AG04450 (cell line): ENCODE data around the gene LARP4. TPM values are rescaled to one million over a fixed set of nuclear protein-coding genes. Genes with fewer than 3 reads are reported as not detected.

Experiments used
- CTCF ChIA-PET: fragments of 300-600, 350-600 bp; formaldehyde crosslinking; extraction: SDS; loops from one replicate; lab custom pipeline; 2022; ENCODE audit warnings: antibody characterized with exemption, inconsistent platforms; lab: Charles Lee
- POLR2A ChIA-PET: fragments of 350-600 bp; formaldehyde crosslinking; extraction: SDS; loops from one replicate; lab custom pipeline; 2021; ENCODE audit warnings: antibody characterized with exemption, inconsistent platforms; lab: Yijun Ruan, JAX
- DNase-seq: peaks from one replicate; pipeline ENCODE4 v3.0.0-alpha.2; 2011; ENCODE audit warnings: low read depth, low spot score
- H3K27ac ChIP-seq: one replicate; pipeline ENCODE4 v1.5.1; 2012; ENCODE audit warnings: low read depth, low read length, control low read depth
- H3K27me3 ChIP-seq: one replicate; pipeline ENCODE4 v1.6.0; 2012; ENCODE audit warnings: low read length; ENCODE audit not compliant: control insufficient read depth, insufficient read depth
- H3K4me3 ChIP-seq: 2 replicates; pipeline ENCODE4 v1.5.1; 2011; ENCODE audit warnings: mild to moderate bottlenecking, low read depth, low read length, control low read depth
- H3K9me3 ChIP-seq: 2 replicates; pipeline ENCODE4 v1.5.1; 2012; ENCODE audit warnings: low read length; ENCODE audit not compliant: control insufficient read depth, insufficient read depth
- polyA minus RNA-seq: library from RNA; depleted of rRNA, polyadenylated mRNA; stranded (reverse); fragments of >200 nt; gene quantifications from 2 replicates; pipeline ENCODE4 v1.2.3, GENCODE V29; 2011; rRNA and poly(A)+ RNA removed
- polyA plus RNA-seq: library from polyadenylated mRNA; depleted of rRNA; stranded (reverse); fragments of >200 nt; gene quantifications from 2 replicates; pipeline ENCODE4 v1.2.3, GENCODE V29; 2011; rRNA removed
- TF ChIP-seq, protein P1 (sequence below): IDR thresholded peaks from 2 replicates; pipeline ENCODE4 v1.5.1; 2011; ENCODE audit warnings: low read depth, low read length, control low read depth, inconsistent platforms

The LARP4 gene
- polyA plus RNA-seq (19.6 and 25.5 TPM in 2 replicates), polyA minus RNA-seq (27.2 and 43.0 TPM in 2 replicates)

DNA sequence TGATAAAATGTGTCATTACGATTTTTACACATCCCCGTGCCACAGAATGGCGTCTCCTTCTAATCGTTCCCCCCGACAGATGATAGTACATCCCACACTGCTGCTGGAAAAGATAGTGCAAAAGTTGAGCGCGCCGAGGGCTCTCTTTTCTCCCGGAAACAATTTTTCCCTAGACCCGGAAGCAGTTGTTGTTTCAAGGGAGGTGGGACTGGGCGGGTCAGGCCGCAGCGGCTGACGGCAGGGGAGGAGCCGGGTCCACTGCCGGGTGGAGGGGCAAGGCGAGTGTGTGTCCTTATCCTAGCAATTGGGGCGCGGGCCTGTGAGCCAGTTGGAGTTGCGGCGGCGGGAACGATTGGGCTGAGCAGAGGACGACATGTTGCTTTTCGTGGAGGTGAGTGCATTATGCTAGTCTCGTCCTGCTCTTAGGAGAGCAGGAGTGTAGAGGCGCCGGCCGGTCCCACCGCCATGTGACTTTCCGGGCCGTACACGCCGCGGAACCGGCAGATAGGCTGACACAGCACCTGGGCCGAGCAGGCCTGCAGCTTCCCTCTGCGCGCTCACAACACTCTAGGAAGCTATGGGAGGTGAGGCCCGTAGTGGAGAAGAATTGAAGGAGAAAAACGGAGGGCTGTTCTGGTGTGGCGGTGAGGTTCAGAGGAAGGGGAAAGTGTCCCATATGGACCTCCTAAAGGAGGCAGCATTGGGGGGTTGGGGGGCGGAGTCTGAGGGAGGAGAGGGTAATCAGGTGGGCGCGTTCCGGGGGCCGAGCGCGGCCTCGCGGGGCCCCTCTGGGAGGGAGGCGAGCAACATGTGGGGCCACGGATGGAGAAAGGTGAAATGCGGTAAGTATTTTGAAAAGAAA lies at the start of gene LARP4:
LARP4 (plus strand) TSS at position 248 of the 862 bp plus-strand sequence; CDS start at position 374, 126 bp downstream.
- H3K9me3 ChIP-seq, result no peaks in the 10 kb centered on the region; the same call in 1 of the 2 replicates
- ChIA-PET CTCF (no interaction called here), POLR2A (interaction anchor here (0.6 to 1.6 kb wide), 5 partner anchors 11 to 945 kb away, joined by 3 to 7 read pairs (median 6); no protein-coding TSS in a partner anchor)
- H3K27me3 ChIP-seq, result no peaks in the 10 kb centered on the region
- H3K27ac ChIP-seq, result peak within 1 kb of the TSS; percentile 85
- peak; percentile 74 for DNase-seq
- TF ChIP-seq, protein P1, sequence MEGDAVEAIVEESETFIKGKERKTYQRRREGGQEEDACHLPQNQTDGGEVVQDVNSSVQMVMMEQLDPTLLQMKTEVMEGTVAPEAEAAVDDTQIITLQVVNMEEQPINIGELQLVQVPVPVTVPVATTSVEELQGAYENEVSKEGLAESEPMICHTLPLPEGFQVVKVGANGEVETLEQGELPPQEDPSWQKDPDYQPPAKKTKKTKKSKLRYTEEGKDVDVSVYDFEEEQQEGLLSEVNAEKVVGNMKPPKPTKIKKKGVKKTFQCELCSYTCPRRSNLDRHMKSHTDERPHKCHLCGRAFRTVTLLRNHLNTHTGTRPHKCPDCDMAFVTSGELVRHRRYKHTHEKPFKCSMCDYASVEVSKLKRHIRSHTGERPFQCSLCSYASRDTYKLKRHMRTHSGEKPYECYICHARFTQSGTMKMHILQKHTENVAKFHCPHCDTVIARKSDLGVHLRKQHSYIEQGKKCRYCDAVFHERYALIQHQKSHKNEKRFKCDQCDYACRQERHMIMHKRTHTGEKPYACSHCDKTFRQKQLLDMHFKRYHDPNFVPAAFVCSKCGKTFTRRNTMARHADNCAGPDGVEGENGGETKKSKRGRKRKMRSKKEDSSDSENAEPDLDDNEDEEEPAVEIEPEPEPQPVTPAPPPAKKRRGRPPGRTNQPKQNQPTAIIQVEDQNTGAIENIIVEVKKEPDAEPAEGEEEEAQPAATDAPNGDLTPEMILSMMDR, result no peak
- H3K4me3 ChIP-seq, result peak within 1 kb of the TSS; percentile 91

DNA sequence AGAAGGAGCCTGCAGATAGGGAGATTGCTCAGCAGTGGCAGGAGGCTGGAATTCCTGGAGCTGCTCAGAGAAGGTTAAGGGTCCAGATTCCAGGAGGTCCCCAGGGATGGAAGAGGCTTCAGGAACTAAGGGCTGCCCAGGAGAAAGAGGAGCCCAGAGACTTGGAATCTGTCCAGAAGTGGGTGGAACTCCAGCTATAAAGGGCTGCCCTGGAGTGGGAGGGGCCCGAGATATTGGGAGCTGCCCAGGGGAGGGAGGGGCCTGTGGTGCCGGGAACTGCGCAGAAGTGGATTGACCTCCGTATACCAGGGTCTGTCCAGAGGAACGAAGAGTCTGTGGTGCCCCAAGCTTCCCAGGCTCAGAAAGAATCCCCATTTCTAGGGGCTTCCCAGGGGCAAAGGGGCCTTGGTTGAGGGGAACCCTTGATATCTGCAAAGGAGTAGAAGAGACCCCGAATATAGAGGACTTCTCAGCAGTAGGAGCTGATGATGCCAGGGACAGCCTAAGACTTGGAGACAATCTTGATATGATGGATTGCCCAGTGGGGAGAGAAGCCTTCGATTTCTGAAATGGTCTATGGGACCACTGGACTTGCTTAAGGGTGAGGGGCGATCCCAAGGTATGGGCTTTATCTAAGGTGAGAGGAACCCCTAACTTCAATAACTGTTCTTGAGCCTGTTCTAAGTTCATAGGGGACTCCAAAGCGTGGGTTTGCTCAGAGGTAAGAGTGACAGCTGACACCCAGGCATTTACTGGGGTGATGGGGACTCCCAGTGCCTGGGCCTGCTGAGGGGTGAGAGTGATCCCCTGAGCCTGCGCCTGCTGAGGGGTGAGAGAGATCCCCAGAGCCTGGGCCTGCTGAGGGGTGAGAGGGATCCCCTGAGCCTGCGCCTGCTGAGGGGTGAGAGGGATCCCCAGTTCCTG lies 49.3 kb upstream of the LARP4 start:
- Histone ChIP-seq H3K27me3 (no peaks in the 10 kb centered on the region), H3K27ac (no peak overlapping the region), H3K9me3 (no peaks in the 10 kb centered on the region), H3K4me3 (no peak overlapping the region)
- POLR2A ChIA-PET, result no interaction called here
- CTCF ChIA-PET, result no interaction called here
- DNase-seq, result no peak
- TF ChIP-seq, protein P1, result no peak

DNA sequence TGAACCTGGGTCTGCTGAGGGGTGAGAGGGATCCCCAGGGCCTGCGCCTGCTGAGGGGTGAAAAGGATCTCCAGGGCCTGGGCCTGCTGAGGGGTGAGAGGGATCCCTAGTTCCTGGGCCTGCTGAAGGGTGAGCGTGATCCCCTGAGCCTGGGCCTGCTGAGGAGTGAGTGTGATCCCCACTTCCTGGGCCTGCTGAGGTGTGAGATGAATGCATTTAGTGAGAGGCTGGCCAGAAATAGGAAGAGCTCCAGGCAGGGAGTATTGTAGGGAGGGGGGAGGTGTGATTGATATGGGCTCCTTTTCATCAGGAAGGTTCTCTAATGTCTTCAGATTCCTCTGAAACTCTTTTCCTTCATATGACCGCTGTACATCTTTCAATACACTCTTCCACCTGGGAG lies 47.3 kb upstream of the LARP4 start:
- H3K27me3 ChIP-seq, result no peaks in the 10 kb centered on the region
- H3K27ac ChIP-seq, result no peak overlapping the region
- H3K9me3 ChIP-seq, result no peaks in the 10 kb centered on the region
- DNase-seq, result no peak
- ChIA-PET CTCF (no interaction called here), POLR2A (no interaction called here)
- H3K4me3 ChIP-seq, result no peak overlapping the region
- TF ChIP-seq, protein P1, result no peak

DNA sequence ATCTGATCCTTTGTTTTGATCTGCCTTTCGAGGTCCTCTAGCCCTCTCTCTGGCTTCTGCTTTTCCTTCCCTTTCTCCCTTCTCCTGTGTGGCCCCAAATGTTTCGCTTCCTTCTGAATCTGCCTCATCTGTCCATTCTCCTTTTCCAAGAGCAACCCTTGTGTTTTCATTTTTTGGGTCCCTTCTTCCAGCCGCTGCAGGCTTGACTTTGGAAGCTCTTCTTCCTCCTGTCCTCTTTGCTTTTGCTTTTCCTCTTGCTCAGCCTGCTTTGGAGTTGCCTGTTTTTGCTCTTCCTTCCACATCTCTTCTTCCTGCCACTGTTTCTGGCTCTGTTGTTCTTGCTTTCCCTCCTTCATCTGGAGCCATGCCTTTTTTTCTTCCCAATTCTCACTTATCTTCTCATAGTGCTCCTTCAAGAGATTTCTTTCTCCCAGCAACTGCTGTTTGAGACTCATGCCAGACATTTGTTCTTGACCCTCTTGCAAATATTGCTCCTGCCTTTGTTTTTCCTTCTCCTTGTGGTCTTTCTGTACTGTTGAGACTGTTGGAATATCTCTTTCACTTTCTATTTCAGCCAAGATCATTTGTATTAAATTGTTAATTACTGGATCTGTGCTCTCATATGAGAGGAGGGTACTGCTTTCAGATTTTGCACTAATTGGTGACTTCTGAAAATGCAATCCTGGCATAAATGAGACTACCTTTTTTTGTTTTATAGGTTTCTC lies 46.7 kb upstream of the LARP4 start:
- Histone ChIP-seq H3K4me3 (no peak overlapping the region), H3K27ac (no peak overlapping the region), H3K27me3 (no peaks in the 10 kb centered on the region), H3K9me3 (no peaks in the 10 kb centered on the region)
- ChIA-PET POLR2A (no interaction called here), CTCF (no interaction called here)
- no peak for DNase-seq
- TF ChIP-seq, protein P1, result no peak
